H1 (cell line): ENCODE results near the gene HSPB1. TPM values are rescaled to one million over a fixed set of nuclear protein-coding genes. Genes with fewer than 3 reads are reported as not detected.

Experiments used
- CTCF ChIA-PET: fragments of 300-600 bp; sonication (Branson Sonifier 250); formaldehyde crosslinking; loops from one replicate; lab custom pipeline; 2021; ENCODE audit not compliant: partially characterized antibody; lab: Charles Lee
- POLR2A ChIA-PET: fragments of 300-600 bp; sonication (Branson Sonifier 250); formaldehyde crosslinking; loops from one replicate; lab custom pipeline; 2021; ENCODE audit warnings: inconsistent platforms; ENCODE audit not compliant: partially characterized antibody; lab: Charles Lee
- DNase-seq, 2 experiments: peaks; one replicate each; pipeline versions ENCODE4 v3.0.0 to v3.0.0-alpha.2; 2010 to 2022; ENCODE audit warnings: low spot score in 2 of 2, low read depth in 1 of 2, mixed read lengths in 1 of 2
- FAIRE-seq: peaks from 2 replicates; lab custom pipeline; 2011; peaks lifted over from hg19 to GRCh38; lab: Jason Lieb, UNC
- H2AFZ ChIP-seq: 2 replicates; pipeline ENCODE4 v1.8.1; 2012; ENCODE audit warnings: low read length, inconsistent platforms
- H2AK5ac ChIP-seq: 2 replicates; pipeline ENCODE4 v1.6.1; 2013; ENCODE audit warnings: low read depth, low read length
- H2BK120ac ChIP-seq: replicated peaks from 2 replicates; pipeline ENCODE3; 2013; ENCODE audit warnings: low read depth, low read length, inconsistent platforms
- H2BK12ac ChIP-seq: 2 replicates; pipeline ENCODE4 v1.6.1; 2013; ENCODE audit warnings: low read depth, low read length
- H2BK15ac ChIP-seq: 2 replicates; pipeline ENCODE4 v1.6.1; 2013; ENCODE audit warnings: low read length
- H2BK20ac ChIP-seq: 2 replicates; pipeline ENCODE4 v1.6.1; 2013; ENCODE audit warnings: low read length
- H2BK5ac ChIP-seq: 2 replicates; pipeline ENCODE4 v1.6.1; 2013; ENCODE audit warnings: low read depth, low read length
- H3K14ac ChIP-seq: 2 replicates; pipeline ENCODE4 v1.6.1; 2013; ENCODE audit warnings: inconsistent platforms; ENCODE audit not compliant: insufficient read length
- H3K18ac ChIP-seq: 2 replicates; pipeline ENCODE4 v1.6.1; 2013; ENCODE audit warnings: low read length; ENCODE audit errors: extremely low read depth
- H3K23ac ChIP-seq: 2 replicates; pipeline ENCODE4 v1.6.1; 2013; ENCODE audit warnings: inconsistent platforms; ENCODE audit not compliant: insufficient read length
- H3K23me2 ChIP-seq: 2 replicates; pipeline ENCODE4 v1.6.1; 2013; ENCODE audit warnings: low read depth, low read length
- H3K27ac ChIP-seq: 2 replicates; pipeline ENCODE4 v1.6.1; 2011; ENCODE audit warnings: low read depth, low read length, inconsistent platforms
- H3K27me3 ChIP-seq, 4 experiments: replicated peaks in 1 of 4; 1 replicate in 1 of 4; 2 replicates in 3 of 4; pipeline versions ENCODE4 v1.6.1 to v1.8.1; 2011 to 2013; ENCODE audit warnings: low read length in 3 of 4, mild to moderate bottlenecking in 3 of 4, inconsistent platforms in 2 of 4, mixed read lengths in 2 of 4, moderate library complexity in 1 of 4; ENCODE audit not compliant: control insufficient read depth in 3 of 4, insufficient read depth in 3 of 4; ENCODE audit errors: extremely low read depth in 1 of 4
- H3K36me3 ChIP-seq, 4 experiments: 2 replicates each; pipeline versions ENCODE4 v1.6.1 to v1.8.1; 2011 to 2013; ENCODE audit warnings: mild to moderate bottlenecking in 4 of 4, low read length in 3 of 4, moderate library complexity in 2 of 4, control low read depth in 1 of 4, inconsistent platforms in 1 of 4; ENCODE audit not compliant: insufficient read depth in 4 of 4, control insufficient read depth in 2 of 4
- H3K4ac ChIP-seq: replicated peaks from 2 replicates; pipeline ENCODE3; 2013; ENCODE audit warnings: low read length, low read depth, mixed read lengths, inconsistent platforms; ENCODE audit not compliant: insufficient read length
- H3K4me1 ChIP-seq, 4 experiments: replicated peaks in 1 of 4; 1 replicate in 1 of 4; 2 replicates in 3 of 4; pipeline versions ENCODE4 v1.6.1 to v1.8.1; 2011 to 2013; ENCODE audit warnings: low read length in 3 of 4, inconsistent platforms in 2 of 4, mixed read lengths in 1 of 4; ENCODE audit not compliant: insufficient read depth in 4 of 4, control insufficient read depth in 3 of 4
- H3K4me2 ChIP-seq, 2 experiments: 2 replicates each; pipeline versions ENCODE4 v1.6.1 to v1.8.1; 2011 to 2013; ENCODE audit warnings: low read depth in 2 of 2, low read length in 2 of 2, control low read depth in 1 of 2, inconsistent platforms in 1 of 2, mild to moderate bottlenecking in 1 of 2; ENCODE audit not compliant: insufficient read depth in 1 of 2
- H3K4me3 ChIP-seq, 4 experiments: fragments of 200-600, 300-600 bp in 1 of 4; sonication (generic), shearing (Covaris generic), sonication (Bioruptor Twin) in 1 of 4; 2 replicates each; pipeline versions ENCODE4 v1.5.1 to v1.8.1; 2011 to 2016; ENCODE audit warnings: low read length in 4 of 4, low read depth in 3 of 4, control low read depth in 2 of 4, inconsistent platforms in 2 of 4, mild to moderate bottlenecking in 2 of 4, mixed read lengths in 1 of 4, moderate library complexity in 1 of 4; ENCODE audit not compliant: insufficient read depth in 2 of 4; ENCODE audit errors: extremely low read depth in 1 of 4
- H3K56ac ChIP-seq: replicated peaks from 2 replicates; pipeline ENCODE3; 2013; ENCODE audit warnings: low read depth, mild to moderate bottlenecking, mixed read lengths, low read length, inconsistent platforms; ENCODE audit not compliant: insufficient read length
- H3K79me1 ChIP-seq: 2 replicates; pipeline ENCODE4 v1.6.1; 2013; ENCODE audit warnings: low read depth, low read length, control low read depth
- H3K79me2 ChIP-seq, 2 experiments: 2 replicates each; pipeline versions ENCODE4 v1.6.1 to v1.8.1; 2012 to 2013; ENCODE audit warnings: low read length in 2 of 2, mild to moderate bottlenecking in 2 of 2, inconsistent platforms in 1 of 2; ENCODE audit not compliant: insufficient read depth in 2 of 2, control insufficient read depth in 1 of 2
- H3K9ac ChIP-seq, 4 experiments: replicated peaks in 1 of 4; 1 replicate in 1 of 4; 2 replicates in 3 of 4; pipeline versions ENCODE4 v1.6.1 to v1.8.1; 2011 to 2013; ENCODE audit warnings: low read depth in 3 of 4, low read length in 3 of 4, control low read depth in 2 of 4, mild to moderate bottlenecking in 2 of 4, moderate library complexity in 2 of 4, inconsistent platforms in 1 of 4; ENCODE audit errors: extremely low read depth in 1 of 4
- H3K9me3 ChIP-seq, 2 experiments: 2 replicates each; pipeline versions ENCODE4 v1.6.1 to v1.8.1; 2012 to 2013; ENCODE audit warnings: mild to moderate bottlenecking in 2 of 2, moderate library complexity in 2 of 2, control low read depth in 1 of 2, inconsistent platforms in 1 of 2, low read depth in 1 of 2, low read length in 1 of 2, mixed read lengths in 1 of 2; ENCODE audit not compliant: insufficient read depth in 2 of 2
- H4K20me1 ChIP-seq, 2 experiments: replicated peaks in 1 of 2; 2 replicates each; pipeline versions ENCODE3 to v1.8.1; 2011 to 2013; ENCODE audit warnings: inconsistent platforms in 2 of 2, low read length in 2 of 2, mild to moderate bottlenecking in 1 of 2; ENCODE audit not compliant: insufficient read depth in 2 of 2, control insufficient read depth in 1 of 2
- H4K5ac ChIP-seq: 2 replicates; pipeline ENCODE4 v1.6.1; 2013; ENCODE audit warnings: low read length, low read depth, mixed read lengths, inconsistent platforms; ENCODE audit not compliant: insufficient read length
- H4K8ac ChIP-seq: 2 replicates; pipeline ENCODE4 v1.8.0; 2013; ENCODE audit warnings: mild to moderate bottlenecking, moderate library complexity, low read length, inconsistent platforms; ENCODE audit not compliant: insufficient read depth; ENCODE audit errors: extremely low read depth
- H4K91ac ChIP-seq: replicated peaks from 2 replicates; pipeline ENCODE3; 2013; ENCODE audit warnings: low read length, mixed read lengths, inconsistent platforms; ENCODE audit not compliant: insufficient read length
- ASH2L ChIP-seq: fragments of 200-600, 300-600 bp; sonication (generic); IDR thresholded peaks from one replicate; pipeline ENCODE4 v1.7.1; 2017; ENCODE audit warnings: low read length
- BCL11A ChIP-seq, 2 experiments: IDR thresholded peaks; one replicate each; pipeline ENCODE4 v1.6.1; 2011; ENCODE audit warnings: low read depth in 2 of 2, low read length in 2 of 2, mild to moderate bottlenecking in 2 of 2
- SP1 ChIP-seq: IDR thresholded peaks from 2 replicates; pipeline ENCODE4 v1.6.1; 2011; ENCODE audit warnings: low read depth, low read length
- SUZ12 ChIP-seq: fragments of 200-600 bp; sonication (generic); IDR thresholded peaks from 2 replicates; pipeline ENCODE4 v1.6.1; 2012; ENCODE audit warnings: mild to moderate bottlenecking, inconsistent platforms, low read length, moderate library complexity, mixed read lengths
- YY1 ChIP-seq: IDR thresholded peaks from 2 replicates; pipeline ENCODE4 v1.6.1; 2011; ENCODE audit warnings: low read depth, mild to moderate bottlenecking, low read length
- WGBS, 2 experiments: shearing (Covaris generic) in 1 of 2; methylation state at CpG; one replicate each; pipeline versions ENCODE4 v1.1.6 to v1.1.7; 2013 to 2015; ENCODE audit warnings: low lambda C conversion rate in 2 of 2, mixed read lengths in 2 of 2, inconsistent platforms in 1 of 2, low coverage in 1 of 2, missing lambda C conversion rate in 1 of 2; ENCODE audit not compliant: insufficient replicate concordance in 2 of 2, insufficient coverage in 1 of 2, insufficient read length in 1 of 2; ENCODE audit errors: extremely low coverage in 1 of 2, missing lambda C conversion rate in 1 of 2; 5-methylcytosine and 5-hydroxymethylcytosine counted together
- polyA plus RNA-seq, 7 experiments: library from polyadenylated mRNA; depleted of rRNA in 3 of 7; stranded (reverse) in 5 of 7; unstranded in 2 of 7; fragments of >200 nt in 5 of 7; fragments of 200-250 nt in 2 of 7; gene quantifications; 1 replicate in 5 of 7; 2 replicates in 1 of 7; 4 replicates in 1 of 7; pipeline versions ENCODE4 v1.2.1 to v1.2.3, GENCODE V29; 2011 to 2013; ENCODE audit warnings: missing spikeins in 2 of 7, mixed read lengths in 2 of 7
- total RNA-seq: library from RNA; stranded (reverse); fragmentation: NEBNext Ultra II Directional; extraction: Animal tissue kit (Norgen Biotek cat#: 25700); gene quantifications from 2 replicates; pipeline ENCODE4 v1.2.1, GENCODE V29; 2021
- TF ChIP-seq, protein P1 (sequence below): IDR thresholded peaks from 2 replicates; pipeline ENCODE4 v1.6.1; 2011; ENCODE audit warnings: low read length, improper control_type of control experiment

HSPB1 gene
- total and polyA plus RNA-seq, 2 of the 8 experiments (the other 6 are each of a cell fraction or from before 2014, with no cell fraction given) = 165 to 254 TPM

DNA sequence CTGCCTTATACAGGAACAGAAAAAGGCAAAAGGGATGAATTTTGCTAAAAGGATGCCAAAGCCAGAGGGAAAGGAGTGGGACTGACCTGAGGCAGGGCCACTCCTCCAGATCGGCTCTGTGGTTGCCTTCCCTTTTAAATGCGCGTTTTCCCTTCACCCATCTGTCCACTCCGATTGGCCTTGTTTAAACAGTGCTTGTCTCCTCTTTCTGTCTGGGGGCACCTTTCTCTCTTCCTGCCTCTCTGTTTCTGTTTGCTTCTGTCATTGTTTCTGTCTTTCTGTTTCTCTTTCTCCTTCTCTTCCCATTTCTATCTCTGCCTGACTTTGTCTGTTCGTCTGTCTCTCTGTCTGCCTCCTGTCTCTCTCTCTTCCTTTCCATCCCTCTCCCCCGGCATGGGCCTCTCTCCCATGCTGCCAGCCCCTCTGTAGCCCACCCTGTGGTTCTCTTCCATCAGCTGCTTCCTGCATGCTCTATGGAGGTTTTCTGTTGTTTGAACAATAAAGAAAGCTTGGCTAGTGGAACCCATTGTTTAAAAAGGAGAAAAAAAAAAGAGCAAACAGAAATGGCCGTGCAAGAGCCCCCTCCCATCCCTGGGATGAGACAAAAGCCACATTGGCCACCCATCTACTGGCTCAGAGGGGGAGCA is 29.5 kb upstream of the HSPB1 start:
- H2AK5ac ChIP-seq = no peak overlapping the region
- H3K79me2 ChIP-seq = no peaks in the 10 kb centered on the region
- H2AFZ ChIP-seq = 0 out of 2 replicates have a peak overlapping the region, but pooled peaks have one; percentile 60
- H4K91ac ChIP-seq = no peak overlapping the region
- H3K56ac ChIP-seq = no peak overlapping the region
- no peaks in the 10 kb centered on the region for H3K36me3 ChIP-seq
- peaks cover 0 to 7% (median 0%) of the 10 kb centered on the region in 4 experiments; a peak in 2 of 7 replicates for H3K27me3 ChIP-seq
- no peaks in the 10 kb centered on the region for H3K79me1 ChIP-seq
- H3K14ac ChIP-seq = no peak overlapping the region
- H3K4me1 ChIP-seq = peaks cover 7 to 27% (median 16%) of the 10 kb centered on the region in 4 experiments
- DNase-seq = no peak
- CTCF ChIA-PET = interaction anchor here (1.1 to 2.0 kb wide), 8 partner anchors 8 to 94 kb away, joined by 4 to 10 read pairs (median 6); no protein-coding TSS in a partner anchor
- no peak overlapping the region; the same call in 1 of the 2 replicates for H3K18ac ChIP-seq
- peak overlapping the region; percentile 46; the same call in 1 of the 2 replicates for H2BK12ac ChIP-seq
- H3K23me2 ChIP-seq = peaks cover 2% of the 10 kb centered on the region; the same call in 1 of the 2 replicates
- no peak overlapping the region for H4K8ac ChIP-seq
- H3K9me3 ChIP-seq = no peaks in the 10 kb centered on the region
- no peak for FAIRE-seq
- TF ChIP-seq, protein P1, sequence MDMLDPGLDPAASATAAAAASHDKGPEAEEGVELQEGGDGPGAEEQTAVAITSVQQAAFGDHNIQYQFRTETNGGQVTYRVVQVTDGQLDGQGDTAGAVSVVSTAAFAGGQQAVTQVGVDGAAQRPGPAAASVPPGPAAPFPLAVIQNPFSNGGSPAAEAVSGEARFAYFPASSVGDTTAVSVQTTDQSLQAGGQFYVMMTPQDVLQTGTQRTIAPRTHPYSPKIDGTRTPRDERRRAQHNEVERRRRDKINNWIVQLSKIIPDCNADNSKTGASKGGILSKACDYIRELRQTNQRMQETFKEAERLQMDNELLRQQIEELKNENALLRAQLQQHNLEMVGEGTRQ = no peak
- TF ChIP-seq SP1 (no peak), ASH2L (peak; percentile 20), BCL11A (IDR thresholded peaks at IDR 0.05; ENCODE audit: low read depth in 2 of 2, low read length in 2 of 2) (no peak), YY1 (peak; percentile 34; the same call in 1 of the 2 replicates), SUZ12 (no peak)
- H3K9ac ChIP-seq = no peak overlapping the region; a peak in 1 of 7 replicates
- H2BK15ac ChIP-seq = 0 out of 2 replicates have a peak overlapping the region, but pooled peaks have one; percentile 18
- 34% methylated on average over 7 of the region's 7 CpGs; no CpG with 5 or more reads in 1 of the 2 experiments for WGBS, 2 experiments
- H2BK5ac ChIP-seq = 0 out of 2 replicates have a peak overlapping the region, but pooled peaks have one; percentile 56
- H3K4me3 ChIP-seq = peak overlapping the region in 1 of 4 experiments; percentile 33; a peak in 3 of 8 replicates
- no peaks in the 10 kb centered on the region for H4K20me1 ChIP-seq
- H3K4me2 ChIP-seq = peak overlapping the region; percentile 52 to 56
- H3K27ac ChIP-seq = no peak overlapping the region
- H3K23ac ChIP-seq = no peak overlapping the region
- POLR2A ChIA-PET = interaction anchor here (0.6 to 1.8 kb wide), 4 partner anchors 8 to 225 kb away, joined by 3 to 9 read pairs (median 4); partner anchors contain the start of genes MDH2 and STYXL1
- H4K5ac ChIP-seq = no peak overlapping the region
- H3K4ac ChIP-seq = peak overlapping the region; percentile 25
- H2BK20ac ChIP-seq = peak overlapping the region; percentile 83
- no peak overlapping the region for H2BK120ac ChIP-seq
